ENCODE results near the gene ZMIZ2.
"Not testable (repeated sequence)": the region's sequence is repeated elsewhere in the genome, so short reads cannot be mapped to it uniquely, and the experiment has no call there.

Gene ZMIZ2

GRCh38 chr7:44748045-44748947 lies at the start of gene ZMIZ2:
Gene ZMIZ2, plus strand, starts transcription at chr7:44748847. Its CDS starts 7,403 bp downstream, at chr7:44756250.
- peak; percentile 20 for DNase-seq (ENCODE audit: low read depth, low spot score)

GRCh38 chr7:44699598-44699997 lies 49.0 kb upstream of the ZMIZ2 start:
- not testable (repeated sequence) for DNase-seq (ENCODE audit: low read depth, low spot score)

GRCh38 chr7:44700322-44700721 lies 48.3 kb upstream of the ZMIZ2 start:
- DNase-seq (ENCODE audit: low read depth, low spot score) = no peak

- not testable (repeated sequence) for DNase-seq (ENCODE audit: low read depth, low spot score)
These were observed 45.3 kb upstream of the ZMIZ2 start for GRCh38 chr7:44703391-44703790.

- no peak for DNase-seq (ENCODE audit: low read depth, low spot score)
These were observed 44.7 kb upstream of the ZMIZ2 start for GRCh38 chr7:44703921-44704320.

GRCh38 chr7:44705434-44705833 lies 43.2 kb upstream of the ZMIZ2 start:
- no peak for DNase-seq (ENCODE audit: low read depth, low spot score)

GRCh38 chr7:44706788-44707557 lies 41.7 kb upstream of the ZMIZ2 start:
- no peak for DNase-seq (ENCODE audit: low read depth, low spot score)

GRCh38 chr7:44707558-44708230 lies 41.0 kb upstream of the ZMIZ2 start:
- no peak for DNase-seq (ENCODE audit: low read depth, low spot score)

- no peak for DNase-seq (ENCODE audit: low read depth, low spot score)
These were observed 39.4 kb upstream of the ZMIZ2 start for GRCh38 chr7:44709011-44709915.

GRCh38 chr7:44709945-44710596 lies 38.6 kb upstream of the ZMIZ2 start:
- DNase-seq (ENCODE audit: low read depth, low spot score) = no peak

GRCh38 chr7:44711528-44711927 lies 37.1 kb upstream of the ZMIZ2 start:
- no peak for DNase-seq (ENCODE audit: low read depth, low spot score)

GRCh38 chr7:44712012-44712411 lies 36.6 kb upstream of the ZMIZ2 start:
- no peak for DNase-seq (ENCODE audit: low read depth, low spot score)

GRCh38 chr7:44713141-44713540 lies 35.5 kb upstream of the ZMIZ2 start:
- no peak for DNase-seq (ENCODE audit: low read depth, low spot score)

GRCh38 chr7:44713680-44714335 lies 34.8 kb upstream of the ZMIZ2 start:
- no peak for DNase-seq (ENCODE audit: low read depth, low spot score)

- DNase-seq (ENCODE audit: low read depth, low spot score) = no peak
These were observed 32.4 kb upstream of the ZMIZ2 start for GRCh38 chr7:44716205-44716604.

GRCh38 chr7:44720301-44720700 lies 28.3 kb upstream of the ZMIZ2 start:
- no peak for DNase-seq (ENCODE audit: low read depth, low spot score)

GRCh38 chr7:44724276-44724675 lies 24.4 kb upstream of the ZMIZ2 start:
- DNase-seq (ENCODE audit: low read depth, low spot score) = no peak

GRCh38 chr7:44726250-44726649 lies 22.4 kb upstream of the ZMIZ2 start:
- DNase-seq (ENCODE audit: low read depth, low spot score) = not testable (repeated sequence)

- DNase-seq (ENCODE audit: low read depth, low spot score) = no peak
These were observed 21.3 kb upstream of the ZMIZ2 start for GRCh38 chr7:44727158-44727936.

All from iPS DF 19.7 (cell line).